Anterior cingulate cortex (tissue), 58 donors: Measurements from ENCODE around the gene MDGA2.
"Not testable (repeated sequence)": the region's sequence is repeated elsewhere in the genome, so short reads cannot be mapped to it uniquely, and the experiment has no call there.

Experiments
- DNase-seq, 58 donors: peaks; one replicate each; lab custom pipeline; 2025; lab: John Stamatoyannopoulos, UW

Gene MDGA2

GRCh38 chr14:47261350-47261749 lies 414.1 kb downstream of the MDGA2 start:
- DNase-seq = no peak

- DNase-seq = no peak
These were observed 415.6 kb downstream of the MDGA2 start for GRCh38 chr14:47259796-47260195.

GRCh38 chr14:47257013-47257412 lies 418.4 kb downstream of the MDGA2 start:
- DNase-seq = no peak

GRCh38 chr14:47252802-47253201 lies 422.6 kb downstream of the MDGA2 start:
- no peak for DNase-seq

- no peak for DNase-seq
These were observed 429.0 kb downstream of the MDGA2 start for GRCh38 chr14:47246367-47246766.

GRCh38 chr14:47242579-47242978 lies 432.8 kb downstream of the MDGA2 start:
- not testable (repeated sequence) for DNase-seq

- DNase-seq = no peak
These were observed 434.5 kb downstream of the MDGA2 start for GRCh38 chr14:47240748-47241437.

- DNase-seq = no peak
These were observed 439.8 kb downstream of the MDGA2 start for GRCh38 chr14:47235619-47236018.

- DNase-seq = no peak
These were observed 448.4 kb downstream of the MDGA2 start for GRCh38 chr14:47226877-47227520.

GRCh38 chr14:47223656-47224055 lies 451.7 kb downstream of the MDGA2 start:
- DNase-seq = no peak

- no peak for DNase-seq
These were observed 455.3 kb downstream of the MDGA2 start for GRCh38 chr14:47220096-47220495.

- no peak for DNase-seq
These were observed 464.1 kb downstream of the MDGA2 start for GRCh38 chr14:47211263-47211662.

GRCh38 chr14:47210099-47210498 lies 465.3 kb downstream of the MDGA2 start:
- DNase-seq = no peak

GRCh38 chr14:47208434-47208833 lies 467.0 kb downstream of the MDGA2 start:
- DNase-seq = no peak

- DNase-seq = peak in 3 of 58 donors; percentile 4 to 19 (median 13)
These were observed 467.8 kb downstream of the MDGA2 start for GRCh38 chr14:47207617-47208016.

- DNase-seq = no peak
These were observed 474.7 kb downstream of the MDGA2 start for GRCh38 chr14:47200740-47201139.

GRCh38 chr14:47195582-47195981 lies 479.8 kb downstream of the MDGA2 start:
- no peak for DNase-seq

GRCh38 chr14:47194055-47194454 lies 481.4 kb downstream of the MDGA2 start:
- DNase-seq = no peak

GRCh38 chr14:47192203-47192602 lies 483.2 kb downstream of the MDGA2 start:
- not testable (repeated sequence) for DNase-seq

GRCh38 chr14:47191700-47192099 lies 483.7 kb downstream of the MDGA2 start:
- no peak for DNase-seq

GRCh38 chr14:47189911-47190484 lies 485.4 kb downstream of the MDGA2 start:
- no peak for DNase-seq

GRCh38 chr14:47186486-47186885 lies 488.9 kb downstream of the MDGA2 start:
- DNase-seq = no peak
